Measurements from ENCODE around the gene TNXB.
"Not testable (repeated sequence)": the region's sequence is repeated elsewhere in the genome, so short reads cannot be mapped to it uniquely, and the experiment has no call there.

Gene TNXB

GRCh38 chr6:32007086-32007485 lies 102.1 kb downstream of the TNXB start:
- H3K4me3 ChIP-seq (replicated peaks; ENCODE audit: low read depth, low read length); H3K27me3 ChIP-seq (replicated peaks; ENCODE audit: control insufficient read depth, insufficient read depth, low read length); H3K36me3 ChIP-seq (ENCODE audit: control insufficient read depth, insufficient read depth, low read length); DNase-seq (ENCODE audit: extremely low read depth, insufficient read length): not testable (repeated sequence)

DNA sequence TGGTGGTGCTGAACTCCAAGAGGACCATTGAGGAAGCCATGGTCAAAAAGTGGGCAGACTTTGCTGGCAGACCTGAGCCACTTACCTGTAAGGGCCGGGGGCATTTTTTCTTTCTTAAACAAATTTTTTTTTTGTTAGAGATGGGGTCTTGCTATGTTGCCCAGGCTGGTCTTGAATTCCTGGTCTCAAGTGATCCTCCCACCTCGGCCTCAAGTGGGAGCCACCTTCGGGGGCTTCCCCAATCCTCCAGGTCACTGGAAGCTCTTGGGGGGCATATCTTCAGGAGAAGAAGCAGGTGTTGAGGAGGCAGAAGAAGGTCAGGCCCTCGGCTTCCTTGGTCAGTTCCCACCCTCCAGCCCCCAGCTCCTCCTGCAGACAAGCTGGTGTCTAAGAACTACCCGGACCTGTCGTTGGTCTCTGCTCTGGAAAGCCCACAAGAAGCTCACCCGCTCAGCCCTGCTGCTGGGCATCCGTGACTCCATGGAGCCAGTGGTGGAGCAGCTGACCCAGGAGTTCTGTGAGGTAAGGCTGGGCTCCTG lies 103.1 kb downstream of the TNXB start:
- H3K4me3 ChIP-seq (replicated peaks; ENCODE audit: low read depth, low read length); H3K36me3 ChIP-seq (ENCODE audit: control insufficient read depth, insufficient read depth, low read length): not testable (repeated sequence)

GRCh38 chr6:32005538-32005880 lies 103.6 kb downstream of the TNXB start:
- not testable (repeated sequence) for DNase-seq (ENCODE audit: extremely low read depth, insufficient read length); H3K27me3 ChIP-seq (replicated peaks; ENCODE audit: control insufficient read depth, insufficient read depth, low read length); H3K4me3 ChIP-seq (replicated peaks; ENCODE audit: low read depth, low read length); H3K36me3 ChIP-seq (ENCODE audit: control insufficient read depth, insufficient read depth, low read length)

More for the DNA sequence above, 103.1 kb downstream of the TNXB start:
- H3K27me3 ChIP-seq (replicated peaks; ENCODE audit: control insufficient read depth, insufficient read depth, low read length); DNase-seq (ENCODE audit: extremely low read depth, insufficient read length): not testable (repeated sequence)

DNA sequence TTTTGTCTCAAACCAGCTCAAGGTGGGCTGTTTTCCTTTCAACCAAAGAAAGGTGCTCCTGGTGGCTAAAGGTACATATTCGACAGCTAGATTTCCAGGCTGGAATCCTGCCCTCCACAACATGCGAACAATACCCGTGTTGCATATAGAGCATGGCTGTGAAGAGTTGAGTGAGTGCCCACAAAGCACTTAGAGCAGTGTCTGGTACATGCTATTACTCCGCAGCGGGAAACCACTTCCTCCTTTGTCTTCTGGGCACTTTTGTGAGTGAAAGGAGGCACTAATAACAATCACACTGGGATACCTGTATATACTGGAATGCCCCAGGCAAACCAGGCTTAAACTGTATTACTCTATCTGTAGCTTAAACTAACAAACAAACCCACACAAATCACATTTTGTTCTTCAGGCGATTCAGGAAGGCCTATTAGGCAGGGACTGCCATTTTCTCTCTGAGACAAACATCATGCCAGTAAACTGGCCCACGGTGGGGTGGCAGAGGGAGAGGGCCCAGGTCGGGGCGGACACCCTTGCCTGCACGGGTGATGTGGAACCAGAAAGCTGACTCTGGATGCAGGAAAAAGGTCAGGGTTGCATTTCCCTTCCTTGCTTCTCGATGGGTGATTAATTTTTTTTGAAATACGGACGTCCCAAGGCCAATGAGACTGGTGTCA lies 104.1 kb downstream of the TNXB start:
- H3K36me3 ChIP-seq (ENCODE audit: control insufficient read depth, insufficient read depth, low read length); H3K4me3 ChIP-seq (replicated peaks; ENCODE audit: low read depth, low read length); H3K27me3 ChIP-seq (replicated peaks; ENCODE audit: control insufficient read depth, insufficient read depth, low read length); DNase-seq (ENCODE audit: extremely low read depth, insufficient read length): not testable (repeated sequence)

DNA sequence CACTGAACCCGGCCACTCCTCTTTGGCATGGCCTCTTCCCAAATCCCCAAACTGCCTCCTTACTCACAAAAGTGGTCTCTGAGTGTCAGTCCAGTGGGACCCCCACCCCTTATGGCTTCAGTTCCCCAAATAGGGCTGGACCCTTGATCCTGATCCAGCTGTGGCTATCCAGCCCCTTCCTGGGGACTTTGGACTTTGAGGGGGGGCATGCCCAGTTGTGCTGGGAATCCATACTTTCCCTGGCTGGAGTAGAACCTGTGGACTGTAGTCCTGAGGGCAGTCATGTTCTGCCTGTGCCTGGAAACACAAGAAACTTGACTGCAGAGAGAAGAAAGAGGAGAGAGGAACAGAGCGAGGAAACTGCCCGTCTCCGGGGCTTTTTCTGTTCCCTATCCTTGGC lies 104.7 kb downstream of the TNXB start:
- not testable (repeated sequence) for H3K4me3 ChIP-seq (replicated peaks; ENCODE audit: low read depth, low read length); H3K36me3 ChIP-seq (ENCODE audit: control insufficient read depth, insufficient read depth, low read length); H3K27me3 ChIP-seq (replicated peaks; ENCODE audit: control insufficient read depth, insufficient read depth, low read length); DNase-seq (ENCODE audit: extremely low read depth, insufficient read length)

DNA sequence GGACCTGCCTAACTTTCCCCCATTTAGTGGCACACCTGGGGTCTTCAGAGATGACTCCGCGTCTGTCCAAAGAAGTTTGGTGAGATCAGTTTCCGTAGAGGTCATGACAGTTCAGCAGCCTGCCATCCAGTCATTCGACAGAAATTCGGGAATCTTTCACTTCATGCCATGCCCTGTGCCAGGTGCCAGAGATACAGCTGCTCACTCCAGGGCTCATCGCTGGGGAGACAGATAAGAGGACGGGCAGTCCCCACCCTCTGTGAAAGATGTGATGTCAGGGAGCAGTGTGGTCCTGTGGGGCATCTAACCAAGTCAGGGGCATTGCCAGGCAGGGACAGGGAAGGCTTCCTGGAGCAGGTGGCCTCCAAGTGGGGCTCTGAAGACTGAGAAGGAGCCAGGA lies 105.8 kb downstream of the TNXB start:
- not testable (repeated sequence) for H3K4me3 ChIP-seq (replicated peaks; ENCODE audit: low read depth, low read length); H3K27me3 ChIP-seq (replicated peaks; ENCODE audit: control insufficient read depth, insufficient read depth, low read length); DNase-seq (ENCODE audit: extremely low read depth, insufficient read length); H3K36me3 ChIP-seq (ENCODE audit: control insufficient read depth, insufficient read depth, low read length)

DNA sequence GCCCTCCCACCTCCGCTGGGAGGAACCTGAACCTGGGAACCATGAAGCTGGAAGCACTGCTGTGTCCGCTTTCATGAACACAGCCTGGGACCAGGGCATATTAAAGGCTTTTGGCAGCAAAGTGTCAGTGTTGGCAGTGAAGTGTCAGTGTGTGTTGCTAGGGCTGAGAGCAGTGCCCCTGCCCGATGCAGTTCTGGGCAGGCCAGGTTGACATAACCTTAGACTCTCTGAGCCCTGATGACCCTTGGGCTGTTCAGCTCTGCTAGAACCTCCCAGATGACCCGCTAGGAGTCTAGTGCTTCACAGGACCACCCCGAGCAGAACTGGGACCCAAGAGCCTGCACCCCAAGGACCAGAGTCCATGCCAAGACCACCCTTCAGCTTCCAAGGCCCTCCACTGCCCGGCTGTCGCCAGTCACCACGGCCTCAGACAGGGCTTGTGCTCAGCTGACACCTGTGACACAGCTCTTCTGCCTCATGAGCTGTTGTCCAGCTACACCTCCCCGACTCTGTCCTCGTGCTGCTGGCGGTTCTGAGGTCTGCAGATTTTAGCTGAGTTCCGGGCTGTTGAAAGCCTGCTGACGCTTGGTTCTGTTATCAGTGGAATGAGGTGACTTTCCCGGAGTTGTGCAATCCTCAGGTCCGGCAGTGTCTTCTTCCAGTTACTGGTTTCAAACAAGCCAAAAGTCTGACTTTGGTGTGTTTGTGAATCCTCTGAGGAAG lies 106.4 kb downstream of the TNXB start:
- DNase-seq (ENCODE audit: extremely low read depth, insufficient read length); H3K4me3 ChIP-seq (replicated peaks; ENCODE audit: low read depth, low read length); H3K27me3 ChIP-seq (replicated peaks; ENCODE audit: control insufficient read depth, insufficient read depth, low read length); H3K36me3 ChIP-seq (ENCODE audit: control insufficient read depth, insufficient read depth, low read length): not testable (repeated sequence)

GRCh38 chr6:31996385-31996784 lies 112.8 kb downstream of the TNXB start:
- not testable (repeated sequence) for H3K36me3 ChIP-seq (ENCODE audit: control insufficient read depth, insufficient read depth, low read length); H3K4me3 ChIP-seq (replicated peaks; ENCODE audit: low read depth, low read length); DNase-seq (ENCODE audit: extremely low read depth, insufficient read length); H3K27me3 ChIP-seq (replicated peaks; ENCODE audit: control insufficient read depth, insufficient read depth, low read length)

- not testable (repeated sequence) for H3K27me3 ChIP-seq (replicated peaks; ENCODE audit: control insufficient read depth, insufficient read depth, low read length); H3K36me3 ChIP-seq (ENCODE audit: control insufficient read depth, insufficient read depth, low read length); H3K4me3 ChIP-seq (replicated peaks; ENCODE audit: low read depth, low read length); DNase-seq (ENCODE audit: extremely low read depth, insufficient read length)
Measured at GRCh38 chr6:31994421-31994820, 114.7 kb downstream of the TNXB start.
